K562 (cell line): ENCODE measurements around the gene SLC28A1. TPM values are rescaled to one million over a fixed set of nuclear protein-coding genes. Genes with fewer than 3 reads are reported as not detected.
A peak's percentile ranks its signal among the peaks of the same experiment; 100 is the strongest.

Source experiments
- ASH1L ChIP-seq: fragments of 450-650 bp; IDR thresholded peaks from 2 replicates; pipeline ENCODE4 v1.6.1; 2018; ENCODE audit warnings: borderline replicate concordance, mild to moderate bottlenecking, low read depth; ENCODE audit not compliant: partially characterized antibody
- BACH1 ChIP-seq: fragments of 200-800 bp; sonication (Bioruptor generic); IDR thresholded peaks from 2 replicates; pipeline ENCODE4 v1.6.1; 2016; ENCODE audit warnings: missing genetic modification characterization, missing compliant biosample characterization
- CBX3 ChIP-seq, 2 experiments: IDR thresholded peaks; 1 replicate in 1 of 2; 2 replicates in 1 of 2; pipeline ENCODE4 v1.6.1; 2012; ENCODE audit warnings: inconsistent platforms in 2 of 2, low read length in 2 of 2, borderline replicate concordance in 1 of 2, control low read depth in 1 of 2
- CCNT2 ChIP-seq: IDR thresholded peaks from 2 replicates; pipeline ENCODE4 v1.6.1; 2011; ENCODE audit warnings: borderline replicate concordance, low read depth, mild to moderate bottlenecking, moderate library complexity, mixed read lengths, low read length; ENCODE audit not compliant: insufficient read length; ENCODE audit errors: extremely low read depth
- CREBBP ChIP-seq: IDR thresholded peaks from one replicate; pipeline ENCODE4 v1.6.1; 2012; ENCODE audit warnings: low read depth, mild to moderate bottlenecking, control low read depth, inconsistent platforms, low read length
- EHMT2 ChIP-seq: fragments of 450-650 bp; IDR thresholded peaks from 2 replicates; pipeline ENCODE4 v1.6.1; 2018; ENCODE audit warnings: antibody characterized with exemption
- ELF1 ChIP-seq: fragments of 200-800 bp; sonication (Bioruptor generic); IDR thresholded peaks from 2 replicates; pipeline ENCODE4 v1.6.1; 2016; ENCODE audit warnings: missing genetic modification characterization, missing compliant biosample characterization
- JUN ChIP-seq, 2 experiments: sonication (generic) in 1 of 2; formaldehyde crosslinking in 1 of 2; IDR thresholded peaks; 2 replicates each; pipeline versions ENCODE4 v1.6.1 to v1.8.0; 2012 to 2022; ENCODE audit warnings: borderline replicate concordance in 2 of 2, mild to moderate bottlenecking in 2 of 2, improper control_type of control experiment in 1 of 2, low read depth in 1 of 2, low read length in 1 of 2, missing genetic modification reagents in 1 of 2
- KLF16 ChIP-seq: IDR thresholded peaks from 2 replicates; pipeline ENCODE4 v1.6.1; 2016; ENCODE audit warnings: antibody characterized with exemption
- MAFK ChIP-seq: IDR thresholded peaks from 2 replicates; pipeline ENCODE4 v1.6.1; 2011; ENCODE audit warnings: low read length, improper control_type of control experiment
- MBD2 ChIP-seq: sonication (generic); IDR thresholded peaks from 2 replicates; pipeline ENCODE4 v1.6.1; 2016; ENCODE audit warnings: low read depth, borderline replicate concordance
- MXI1 ChIP-seq: IDR thresholded peaks from 2 replicates; pipeline ENCODE4 v1.6.1; 2011; ENCODE audit warnings: low read depth, mild to moderate bottlenecking, improper control_type of control experiment, low read length
- NEUROD1 ChIP-seq: fragments of 150-350 bp; IDR thresholded peaks from 2 replicates; pipeline ENCODE4 v1.6.1; 2014; ENCODE audit warnings: borderline replicate concordance, low read length, low read depth; ENCODE audit not compliant: partially characterized antibody
- PTBP1 ChIP-seq: fragments of 200-400 bp; formaldehyde crosslinking; IDR thresholded peaks from 2 replicates; pipeline ENCODE4 v1.6.1; 2017; ENCODE audit warnings: low read depth, low read length
- SMARCA4 ChIP-seq: fragments of 450-650 bp; IDR thresholded peaks from 2 replicates; pipeline ENCODE4 v1.6.1; 2016
- SMARCE1 ChIP-seq: fragments of 450-650 bp; IDR thresholded peaks from 2 replicates; pipeline ENCODE4 v1.7.1; 2016; ENCODE audit warnings: mild to moderate bottlenecking
- SNIP1 ChIP-seq: fragments of 450-650 bp; IDR thresholded peaks from 2 replicates; pipeline ENCODE4 v1.7.1; 2017; ENCODE audit warnings: low read depth, mild to moderate bottlenecking
- SOX6 ChIP-seq: fragments of 450-650 bp; IDR thresholded peaks from 2 replicates; pipeline ENCODE4 v1.6.1; 2014; ENCODE audit warnings: mild to moderate bottlenecking
- TRIM24 ChIP-seq, 2 experiments: fragments of 450-650 bp; IDR thresholded peaks; 2 replicates each; pipeline ENCODE4 v1.6.1; 2016
- ZNF165 ChIP-seq: fragments of 250-450 bp; sonication (Bioruptor Pico); IDR thresholded peaks from 2 replicates; pipeline ENCODE4 v1.4.0; 2020; ENCODE audit warnings: borderline replicate concordance
- ZNF274 ChIP-seq: IDR thresholded peaks from 2 replicates; pipeline ENCODE4 v1.6.1; 2011; ENCODE audit warnings: low read depth, mild to moderate bottlenecking, low read length, moderate library complexity, borderline replicate concordance
- ZNF77 ChIP-seq: fragments of 250-450 bp; sonication (Bioruptor Pico); IDR thresholded peaks from 2 replicates; pipeline ENCODE4 v1.5.0; 2020
- polyA plus RNA-seq, 8 experiments: library from polyadenylated mRNA; depleted of rRNA in 4 of 8; stranded (reverse) in 5 of 8; unstranded in 3 of 8; fragments of >200 nt; fragmentation: Nextera tagmentation in 2 of 8; fragmentation: Illumina TruSeq in 1 of 8; extraction: Ambion mirVana in 2 of 8; extraction: Trizol in 1 of 8; gene quantifications; 2 replicates each; pipeline versions ENCODE4 v1.2.1 to v1.2.3, GENCODE V29; 2011 to 2014; ENCODE audit warnings: inconsistent platforms in 1 of 8, missing spikeins in 1 of 8
- total RNA-seq, 7 experiments: library from RNA; depleted of rRNA in 6 of 7; stranded (reverse); fragments of >200 nt in 6 of 7; fragmentation: Illumina TruSeq in 2 of 7; extraction: Trizol in 2 of 7; gene quantifications; 2 replicates each; pipeline versions ENCODE4 v1.2.1 to v1.2.3, GENCODE V29; 2011 to 2021; ENCODE audit warnings: low replicate concordance in 1 of 7
- TF ChIP-seq, protein P1 (sequence below): sonication (generic); formaldehyde crosslinking; IDR thresholded peaks from 2 replicates; pipeline ENCODE4 v1.8.0; 2022; ENCODE audit warnings: mild to moderate bottlenecking, low read depth, missing genetic modification reagents
- TF ChIP-seq, protein P2 (sequence below): sonication (generic); formaldehyde crosslinking; IDR thresholded peaks from 2 replicates; pipeline ENCODE4 v1.8.1; 2023; ENCODE audit warnings: mild to moderate bottlenecking, missing genetic modification reagents
- TF ChIP-seq, protein P3 (sequence below), 2 experiments: IDR thresholded peaks; 2 replicates each; pipeline ENCODE4 v1.6.1; 2011; ENCODE audit warnings: borderline replicate concordance in 1 of 2, control low read depth in 1 of 2, low read depth in 1 of 2, low read length in 1 of 2, mild to moderate bottlenecking in 1 of 2, mixed read lengths in 1 of 2, moderate library complexity in 1 of 2; ENCODE audit not compliant: insufficient read depth in 1 of 2, insufficient read length in 1 of 2, poor library complexity in 1 of 2, severe bottlenecking in 1 of 2; ENCODE audit errors: extremely low read depth in 1 of 2

SLC28A1 gene
- total and polyA plus RNA-seq, 9 of the 15 experiments (the other 6 are each of a cell fraction or from before 2014, with no cell fraction given), result 0.04 TPM; not detected in 8

DNA sequence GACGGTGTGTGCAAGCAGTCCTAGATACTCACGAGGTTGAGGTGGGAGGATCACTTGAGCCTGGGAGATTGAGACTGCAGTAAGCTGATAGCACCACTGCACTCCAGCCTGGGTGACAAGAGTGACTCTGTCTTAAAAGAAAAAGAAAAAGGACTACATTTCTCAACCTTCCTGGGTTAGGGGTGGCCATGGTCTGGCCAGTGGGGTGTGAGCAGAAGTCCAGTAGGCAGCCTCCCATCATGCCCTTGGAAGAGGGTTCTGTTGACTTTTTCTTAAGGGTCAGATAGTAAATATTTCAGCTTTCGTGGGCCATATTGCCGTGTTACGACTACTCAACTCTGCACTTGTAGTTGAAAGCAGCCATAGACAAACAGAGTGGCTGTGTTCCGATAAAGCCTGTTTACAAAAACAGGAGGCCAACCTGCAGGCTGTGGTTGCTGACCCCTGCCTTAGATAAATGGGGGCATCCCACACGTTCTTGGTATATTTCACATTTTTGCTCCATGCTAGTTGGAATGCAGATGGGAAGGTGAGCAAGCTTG lies 66.2 kb downstream of the SLC28A1 start (continued):
- peak; percentile 57 for TF ChIP-seq CCNT2
- TF ChIP-seq ASH1L, result no peak
- no peak for TF ChIP-seq CREBBP
- TF ChIP-seq CBX3 (IDR thresholded peaks at IDR 0.05; ENCODE audit: borderline replicate concordance in 1 of 2, low read length in 2 of 2), result peak in 1 of 2 experiments; percentile 54; a peak in 1 of 3 replicates
- peak; percentile 23; the same call in 1 of the 2 replicates for TF ChIP-seq MBD2
- TF ChIP-seq ZNF77 (CRISPR knock-in tag), result no peak
- peak; percentile 8; the same call in 1 of the 2 replicates for TF ChIP-seq EHMT2
- peak; percentile 95 for TF ChIP-seq SMARCE1
- no peak for TF ChIP-seq MAFK
- TF ChIP-seq BACH1, result no peak
- TF ChIP-seq SMARCA4, result peak; percentile 95
- 0 out of 2 replicates have a peak, but pooled peaks have one; percentile 55 for TF ChIP-seq JUN (IDR thresholded peaks at IDR 0.05; ENCODE audit: borderline replicate concordance, low read depth, low read length)
- TF ChIP-seq JUN (CRISPR knock-in tag; IDR thresholded peaks at IDR 0.05; ENCODE audit: borderline replicate concordance), result no peak
- TF ChIP-seq ELF1, result peak; percentile 23; the same call in 1 of the 2 replicates
- TF ChIP-seq NEUROD1, result peak; percentile 29
- TF ChIP-seq, protein P1, sequence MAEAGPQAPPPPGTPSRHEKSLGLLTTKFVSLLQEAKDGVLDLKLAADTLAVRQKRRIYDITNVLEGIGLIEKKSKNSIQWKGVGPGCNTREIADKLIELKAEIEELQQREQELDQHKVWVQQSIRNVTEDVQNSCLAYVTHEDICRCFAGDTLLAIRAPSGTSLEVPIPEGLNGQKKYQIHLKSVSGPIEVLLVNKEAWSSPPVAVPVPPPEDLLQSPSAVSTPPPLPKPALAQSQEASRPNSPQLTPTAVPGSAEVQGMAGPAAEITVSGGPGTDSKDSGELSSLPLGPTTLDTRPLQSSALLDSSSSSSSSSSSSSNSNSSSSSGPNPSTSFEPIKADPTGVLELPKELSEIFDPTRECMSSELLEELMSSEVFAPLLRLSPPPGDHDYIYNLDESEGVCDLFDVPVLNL (CRISPR knock-in tag), result no peak
- TF ChIP-seq SNIP1, result no peak
- TF ChIP-seq, protein P2, sequence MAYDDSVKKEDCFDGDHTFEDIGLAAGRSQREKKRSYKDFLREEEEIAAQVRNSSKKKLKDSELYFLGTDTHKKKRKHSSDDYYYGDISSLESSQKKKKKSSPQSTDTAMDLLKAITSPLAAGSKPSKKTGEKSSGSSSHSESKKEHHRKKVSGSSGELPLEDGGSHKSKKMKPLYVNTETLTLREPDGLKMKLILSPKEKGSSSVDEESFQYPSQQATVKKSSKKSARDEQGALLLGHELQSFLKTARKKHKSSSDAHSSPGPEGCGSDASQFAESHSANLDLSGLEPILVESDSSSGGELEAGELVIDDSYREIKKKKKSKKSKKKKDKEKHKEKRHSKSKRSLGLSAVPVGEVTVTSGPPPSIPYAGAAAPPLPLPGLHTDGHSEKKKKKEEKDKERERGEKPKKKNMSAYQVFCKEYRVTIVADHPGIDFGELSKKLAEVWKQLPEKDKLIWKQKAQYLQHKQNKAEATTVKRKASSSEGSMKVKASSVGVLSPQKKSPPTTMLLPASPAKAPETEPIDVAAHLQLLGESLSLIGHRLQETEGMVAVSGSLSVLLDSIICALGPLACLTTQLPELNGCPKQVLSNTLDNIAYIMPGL, result no peak
- TF ChIP-seq ZNF274, result no peak
- TF ChIP-seq PTBP1, result no peak
- TF ChIP-seq, protein P3, sequence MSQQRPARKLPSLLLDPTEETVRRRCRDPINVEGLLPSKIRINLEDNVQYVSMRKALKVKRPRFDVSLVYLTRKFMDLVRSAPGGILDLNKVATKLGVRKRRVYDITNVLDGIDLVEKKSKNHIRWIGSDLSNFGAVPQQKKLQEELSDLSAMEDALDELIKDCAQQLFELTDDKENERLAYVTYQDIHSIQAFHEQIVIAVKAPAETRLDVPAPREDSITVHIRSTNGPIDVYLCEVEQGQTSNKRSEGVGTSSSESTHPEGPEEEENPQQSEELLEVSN (IDR thresholded peaks at IDR 0.05; ENCODE audit: borderline replicate concordance in 1 of 2, extremely low read depth in 1 of 2, insufficient read depth in 1 of 2, insufficient read length in 1 of 2, low read depth in 1 of 2, low read length in 1 of 2, poor library complexity in 1 of 2, severe bottlenecking in 1 of 2), result peak in 1 of 2 experiments; percentile 27
- TF ChIP-seq MXI1, result 0 out of 2 replicates have a peak, but pooled peaks have one; percentile 6
- peak; percentile 73 for TF ChIP-seq SOX6
- TF ChIP-seq TRIM24 (IDR thresholded peaks at IDR 0.05), result peak; percentile 24 to 51; a peak in 1 of 4 replicates
- TF ChIP-seq ZNF165 (CRISPR knock-in tag), result no peak
- TF ChIP-seq KLF16, result peak; percentile 79
